Stimulated activated CD8-positive, alpha-beta memory T cell treated with anti-CD3 and anti-CD28 coated beads, Interleukin-12 subunit alpha, Interleukin-12 subunit beta, amount 100 ng/mL, for 1 hour (primary cell): ENCODE measurements around the gene CC2D2A.

Experiments
- DNase-seq: peaks from one replicate; pipeline ENCODE4 v3.0.0-alpha.2; 2020; ENCODE audit warnings: low read depth

Gene CC2D2A

DNA sequence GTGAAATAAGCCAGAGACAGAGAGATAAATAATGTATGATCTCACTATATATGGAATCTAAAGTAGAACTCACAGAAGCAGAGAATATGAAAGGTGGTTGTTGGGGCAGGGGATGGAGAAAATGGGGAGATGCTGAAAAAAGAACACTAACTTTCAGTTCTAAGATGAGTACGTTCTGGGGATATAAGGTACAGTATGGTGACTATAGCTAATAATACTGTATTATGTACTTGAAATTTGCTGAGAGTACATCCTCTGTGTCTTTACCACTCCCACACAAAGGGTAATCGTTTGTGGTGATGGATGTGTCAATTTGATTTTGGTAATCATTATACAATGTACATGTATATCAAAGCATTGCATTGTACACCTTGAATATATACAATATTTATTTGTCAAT, 178.9 kb downstream of the CC2D2A start:
- DNase-seq, result no peak

- peak; percentile 36 for DNase-seq
Measured at GRCh38 chr4:15649914-15650545, 180.3 kb downstream of the CC2D2A start.
